GM10248 (cell line): ENCODE results near the gene TF.

Source experiments
- CTCF ChIA-PET: fragments of 300-600 bp; sonication (Branson Sonifier 250); formaldehyde crosslinking; extraction: SDS; loops from one replicate; lab custom pipeline; 2021; ENCODE audit warnings: antibody characterized with exemption; lab: Yijun Ruan, JAX
- POLR2A ChIA-PET: fragments of 350-650 bp; sonication (Branson Sonifier 250); formaldehyde crosslinking; extraction: SDS; loops from one replicate; lab custom pipeline; 2020; ENCODE audit warnings: antibody characterized with exemption; lab: Yijun Ruan, JAX
- DNase-seq: peaks from one replicate; pipeline ENCODE4 v3.0.0; 2012; ENCODE audit errors: extremely low spot score
- TF ChIP-seq, protein P1 (sequence below): IDR thresholded peaks from 2 replicates; pipeline ENCODE4 v1.5.1; 2012; ENCODE audit warnings: mild to moderate bottlenecking, low read depth; ENCODE audit errors: extremely low read depth, missing control alignments, control extremely low read depth

TF gene

DNA sequence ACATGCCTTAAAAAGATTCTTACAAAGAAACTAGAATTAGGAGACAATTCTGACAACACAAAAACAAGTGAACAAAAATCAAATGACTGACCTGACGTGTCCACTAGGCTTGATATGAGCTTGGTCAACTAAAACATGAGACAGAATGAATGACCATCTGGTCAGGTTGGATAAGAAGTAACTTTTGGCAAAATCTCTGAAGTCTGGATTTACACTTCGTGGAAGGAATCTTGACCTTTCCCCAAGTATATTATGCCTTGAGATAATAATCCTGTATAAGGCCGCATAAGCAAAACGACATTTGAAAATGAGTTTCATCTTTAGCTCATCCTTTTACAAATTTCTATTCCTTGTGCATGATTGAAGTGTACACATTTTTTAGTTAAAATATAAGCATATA is 1.1 kb upstream of the TF start:
- CTCF ChIA-PET: interaction anchor here (1.1 to 1.5 kb wide), 2 partner anchors 17 to 127 kb away, joined by 3 to 6 read pairs; no protein-coding TSS in a partner anchor
- POLR2A ChIA-PET: no interaction called here
- no peak for DNase-seq
- TF ChIP-seq, protein P1, sequence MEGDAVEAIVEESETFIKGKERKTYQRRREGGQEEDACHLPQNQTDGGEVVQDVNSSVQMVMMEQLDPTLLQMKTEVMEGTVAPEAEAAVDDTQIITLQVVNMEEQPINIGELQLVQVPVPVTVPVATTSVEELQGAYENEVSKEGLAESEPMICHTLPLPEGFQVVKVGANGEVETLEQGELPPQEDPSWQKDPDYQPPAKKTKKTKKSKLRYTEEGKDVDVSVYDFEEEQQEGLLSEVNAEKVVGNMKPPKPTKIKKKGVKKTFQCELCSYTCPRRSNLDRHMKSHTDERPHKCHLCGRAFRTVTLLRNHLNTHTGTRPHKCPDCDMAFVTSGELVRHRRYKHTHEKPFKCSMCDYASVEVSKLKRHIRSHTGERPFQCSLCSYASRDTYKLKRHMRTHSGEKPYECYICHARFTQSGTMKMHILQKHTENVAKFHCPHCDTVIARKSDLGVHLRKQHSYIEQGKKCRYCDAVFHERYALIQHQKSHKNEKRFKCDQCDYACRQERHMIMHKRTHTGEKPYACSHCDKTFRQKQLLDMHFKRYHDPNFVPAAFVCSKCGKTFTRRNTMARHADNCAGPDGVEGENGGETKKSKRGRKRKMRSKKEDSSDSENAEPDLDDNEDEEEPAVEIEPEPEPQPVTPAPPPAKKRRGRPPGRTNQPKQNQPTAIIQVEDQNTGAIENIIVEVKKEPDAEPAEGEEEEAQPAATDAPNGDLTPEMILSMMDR: no peak

DNA sequence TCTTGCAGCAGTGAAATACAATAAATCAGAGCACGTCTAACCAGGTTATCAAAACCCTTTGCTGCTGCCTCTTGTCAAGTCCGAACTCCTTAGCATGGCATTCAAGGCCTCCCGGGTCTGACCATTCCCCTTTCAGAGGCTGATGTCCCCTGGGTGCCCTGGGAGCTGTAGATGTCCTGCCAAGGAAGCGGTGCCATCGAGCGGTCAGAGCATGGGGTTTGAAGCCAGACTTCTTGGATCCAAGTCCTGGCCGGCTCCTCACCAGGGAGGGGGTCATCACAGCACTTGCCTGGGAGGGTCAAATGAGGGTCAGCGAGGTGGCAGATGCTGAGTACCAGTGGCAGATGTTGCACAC is 496 bp downstream of the TF start:
- TF ChIP-seq, protein P1: no peak
- ChIA-PET CTCF (no interaction called here), POLR2A (no interaction called here)
- no peak for DNase-seq

DNA sequence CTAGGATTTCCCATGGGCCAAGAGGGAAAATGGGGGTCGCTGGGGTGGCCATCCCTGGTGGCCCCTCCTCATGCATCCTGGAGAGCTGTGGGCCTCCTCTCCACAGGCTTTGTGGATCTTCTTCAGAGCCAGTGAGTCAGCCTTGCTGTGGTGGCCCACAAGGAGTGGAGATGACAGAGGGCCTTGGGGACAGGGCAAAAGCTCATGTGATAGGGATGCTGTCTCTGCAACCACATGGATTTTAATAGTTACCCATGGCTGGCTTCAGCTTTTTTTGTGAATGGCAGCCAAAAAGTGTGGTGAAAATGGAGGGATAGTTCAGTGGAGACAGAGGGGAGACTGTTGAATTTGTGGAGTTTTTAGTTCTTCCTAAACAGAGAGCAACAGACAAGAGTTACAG is 1.2 kb downstream of the TF start:
- no peak for DNase-seq
- ChIA-PET CTCF (no interaction called here), POLR2A (no interaction called here)
- TF ChIP-seq, protein P1: no peak

DNA sequence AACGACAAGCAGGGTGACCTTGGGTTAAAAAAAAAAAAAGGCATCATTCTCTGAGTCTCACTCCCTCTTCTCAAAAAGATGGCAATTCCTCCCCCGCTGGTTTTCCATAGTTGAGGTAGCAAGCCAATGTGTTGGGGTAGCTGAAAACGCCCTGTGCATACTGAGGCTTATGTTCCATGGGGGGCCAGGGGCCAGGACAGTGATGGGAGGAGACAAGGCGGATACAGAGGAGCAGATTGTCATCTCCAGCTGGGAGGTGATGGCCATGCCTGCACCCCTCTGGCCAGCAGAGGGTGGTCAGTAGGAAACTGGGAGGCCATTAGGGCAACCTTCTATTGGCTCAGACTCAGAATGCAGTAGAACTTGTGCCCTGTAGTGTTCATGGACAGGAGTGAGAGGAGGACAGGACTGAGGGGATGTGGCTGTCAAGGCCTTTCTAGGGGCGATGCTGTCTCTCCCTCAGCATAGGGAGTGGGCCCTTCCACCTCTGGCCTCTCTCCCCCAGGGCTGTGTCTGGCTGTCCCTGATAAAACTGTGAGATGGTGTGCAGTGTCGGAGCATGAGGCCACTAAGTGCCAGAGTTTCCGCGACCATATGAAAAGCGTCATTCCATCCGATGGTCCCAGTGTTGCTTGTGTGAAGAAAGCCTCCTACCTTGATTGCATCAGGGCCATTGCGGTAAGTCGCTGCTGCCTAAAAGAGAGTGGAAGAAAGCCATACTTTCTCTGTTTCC is 1.9 kb downstream of the TF start:
- POLR2A ChIA-PET: no interaction called here

GRCh38 chr3:133749427-133750258 is 3.5 kb downstream of the TF start:
- ChIA-PET POLR2A (no interaction called here), CTCF (no interaction called here)
- DNase-seq: no peak
- TF ChIP-seq, protein P1: no peak

More for the DNA sequence above, 1.9 kb downstream of the TF start:
- TF ChIP-seq, protein P1: no peak
- CTCF ChIA-PET: no interaction called here
- DNase-seq: no peak

DNA sequence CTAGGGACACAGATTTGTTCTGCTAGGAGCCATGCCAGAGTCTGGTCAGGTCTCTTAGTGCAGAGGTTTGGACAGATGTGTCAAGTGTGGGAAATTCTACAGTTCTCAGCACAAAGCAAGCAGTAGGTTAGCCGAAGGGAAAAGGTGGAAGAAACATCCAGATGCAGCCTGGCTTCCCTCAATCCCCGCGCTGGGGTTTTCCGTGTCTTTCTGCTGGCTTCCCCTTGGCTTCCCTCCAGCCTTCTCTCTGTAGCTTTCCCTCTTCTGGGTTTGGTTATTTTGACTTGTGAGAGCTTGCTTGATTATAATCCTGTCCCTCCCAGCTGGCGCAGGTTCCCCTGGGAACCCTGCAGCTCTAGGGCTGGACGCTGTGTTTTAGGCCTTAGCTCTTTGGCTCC is 4.1 kb downstream of the TF start:
- CTCF ChIA-PET: interaction anchor here (0.7 kb wide), 1 partner anchor 8 kb away, joined by 3 read pairs; no protein-coding TSS in a partner anchor
- POLR2A ChIA-PET: no interaction called here
- no peak for DNase-seq

More for the DNA sequence above, 4.1 kb downstream of the TF start:
- TF ChIP-seq, protein P1: no peak
